SK-N-SH treated with all-trans-retinoic acid at 6 μM for 48 hours (cell line): ENCODE data around the gene DOCK1.

Experiments
- ATAC-seq: fragments of 200-7000 bp; cut with Tn5 transposase; 3 replicates; pipeline ENCODE4 v1.9.1; 2020; ENCODE audit warnings: mild to moderate bottlenecking, moderate library complexity
- ARNTL ChIP-seq: fragments of 450-650 bp; formaldehyde crosslinking; IDR thresholded peaks from 2 replicates; pipeline ENCODE4 v1.5.0; 2020; ENCODE audit warnings: low read depth, mild to moderate bottlenecking, moderate library complexity, borderline replicate concordance
- BACH2 ChIP-seq: fragments of 250-450 bp; sonication (Bioruptor Pico); IDR thresholded peaks from 2 replicates; pipeline ENCODE4 v1.9.0; 2021; ENCODE audit warnings: mild to moderate bottlenecking, borderline replicate concordance
- CREB5 ChIP-seq: fragments of 250-450 bp; sonication (Bioruptor Pico); IDR thresholded peaks from 2 replicates; pipeline ENCODE4 v1.5.1; 2020; ENCODE audit warnings: low read depth, mild to moderate bottlenecking, moderate library complexity
- CSDC2 ChIP-seq: fragments of 250-450 bp; sonication (Bioruptor Pico); IDR thresholded peaks from 2 replicates; pipeline ENCODE4 v1.5.0; 2020; ENCODE audit warnings: mild to moderate bottlenecking, moderate library complexity
- CSRNP3 ChIP-seq: fragments of 250-450 bp; sonication (Bioruptor Pico); IDR thresholded peaks from 2 replicates; pipeline ENCODE4 v1.5.1; 2021; ENCODE audit warnings: mild to moderate bottlenecking, moderate library complexity
- ESRRG ChIP-seq: fragments of 250-450 bp; sonication (Bioruptor Pico); IDR thresholded peaks from 2 replicates; pipeline ENCODE4 v1.6.1; 2021; ENCODE audit warnings: mild to moderate bottlenecking
- GLIS3 ChIP-seq: fragments of 250-450 bp; sonication (Bioruptor Pico); IDR thresholded peaks from 2 replicates; pipeline ENCODE4 v1.5.0; 2020; ENCODE audit warnings: mild to moderate bottlenecking, moderate library complexity
- ISL1 ChIP-seq: fragments of 250-450 bp; sonication (Bioruptor Pico); IDR thresholded peaks from 2 replicates; pipeline ENCODE4 v2.1.2; 2022; ENCODE audit warnings: mild to moderate bottlenecking, moderate library complexity
- OSR1 ChIP-seq: fragments of 250-450 bp; sonication (Bioruptor Pico); IDR thresholded peaks from 2 replicates; pipeline ENCODE4 v1.8.0; 2022; ENCODE audit warnings: moderate library complexity, mild to moderate bottlenecking, inconsistent platforms
- PATZ1 ChIP-seq: fragments of 250-450 bp; sonication (Bioruptor Pico); IDR thresholded peaks from 2 replicates; pipeline ENCODE4 v1.8.0; 2020; ENCODE audit warnings: mild to moderate bottlenecking, moderate library complexity, borderline replicate concordance
- PPARA ChIP-seq: fragments of 250-450 bp; sonication (Bioruptor Pico); IDR thresholded peaks from 2 replicates; pipeline ENCODE4 v1.5.0; 2020; ENCODE audit warnings: mild to moderate bottlenecking, borderline replicate concordance
- RARB ChIP-seq: fragments of 250-450 bp; sonication (Bioruptor Pico); IDR thresholded peaks from 2 replicates; pipeline ENCODE4 v1.8.0; 2021; ENCODE audit warnings: mild to moderate bottlenecking, moderate library complexity
- SNAI2 ChIP-seq: fragments of 250-450 bp; sonication (Bioruptor Pico); IDR thresholded peaks from 2 replicates; pipeline ENCODE4 v1.5.0; 2020; ENCODE audit warnings: mild to moderate bottlenecking, moderate library complexity
- TOX ChIP-seq: fragments of 250-450 bp; sonication (Bioruptor Pico); IDR thresholded peaks from 2 replicates; pipeline ENCODE4 v1.8.0; 2021; ENCODE audit warnings: mild to moderate bottlenecking, moderate library complexity, borderline replicate concordance
- TSHZ2 ChIP-seq: fragments of 250-450 bp; sonication (Bioruptor Pico); IDR thresholded peaks from 2 replicates; pipeline ENCODE4 v1.5.0; 2020; ENCODE audit warnings: mild to moderate bottlenecking, moderate library complexity
- ZC3H10 ChIP-seq: fragments of 250-450 bp; sonication (Bioruptor Pico); IDR thresholded peaks from 2 replicates; pipeline ENCODE4 v1.5.1; 2021; ENCODE audit warnings: mild to moderate bottlenecking, moderate library complexity
- ZFP3 ChIP-seq: fragments of 250-450 bp; sonication (Bioruptor Pico); IDR thresholded peaks from 2 replicates; pipeline ENCODE4 v1.5.0; 2020; ENCODE audit warnings: mild to moderate bottlenecking, moderate library complexity
- ZFP30 ChIP-seq: fragments of 450-650 bp; formaldehyde crosslinking; IDR thresholded peaks from 2 replicates; pipeline ENCODE4 v1.5.0; 2022; ENCODE audit warnings: mild to moderate bottlenecking, moderate library complexity
- ZNF565 ChIP-seq: fragments of 450-650 bp; formaldehyde crosslinking; conservative IDR thresholded peaks from 2 replicates; pipeline ENCODE4 v1.5.0; 2020; ENCODE audit warnings: low read depth, mild to moderate bottlenecking, moderate library complexity
- ZNF70 ChIP-seq: fragments of 450-650 bp; formaldehyde crosslinking; IDR thresholded peaks from 2 replicates; pipeline ENCODE4 v1.5.0; 2020; ENCODE audit warnings: mild to moderate bottlenecking, moderate library complexity
- ZNF8 ChIP-seq: fragments of 450-650 bp; formaldehyde crosslinking; IDR thresholded peaks from 2 replicates; pipeline ENCODE4 v1.5.0; 2020; ENCODE audit warnings: mild to moderate bottlenecking, moderate library complexity

The DOCK1 gene

GRCh38 chr10:127047878-127048238 lies 142.6 kb downstream of the DOCK1 start (continued):
- no peak for TF ChIP-seq TSHZ2 (CRISPR knock-in tag)
- TF ChIP-seq SNAI2 (CRISPR knock-in tag), result no peak
- TF ChIP-seq CREB5, result no peak
- no peak for TF ChIP-seq ZFP30 (CRISPR knock-in tag)
- TF ChIP-seq ZNF70 (CRISPR knock-in tag), result no peak
- no peak for TF ChIP-seq ISL1 (CRISPR knock-in tag)
- TF ChIP-seq BACH2, result no peak
- TF ChIP-seq ESRRG, result no peak
- no peak for TF ChIP-seq OSR1
- no peak for TF ChIP-seq RARB (CRISPR knock-in tag)
- TF ChIP-seq, all 23 proteins: peak for 0

- peak; percentile 80 for ATAC-seq
- no peak for TF ChIP-seq RARB (CRISPR knock-in tag)
- TF ChIP-seq ZNF8 (CRISPR knock-in tag), result no peak
- TF ChIP-seq ESRRG, result no peak
- no peak for TF ChIP-seq SNAI2 (CRISPR knock-in tag)
- no peak for TF ChIP-seq BACH2
These were observed 143.4 kb downstream of the DOCK1 start for GRCh38 chr10:127048630-127049029.

GRCh38 chr10:127052001-127052400 lies 146.8 kb downstream of the DOCK1 start:
- TF ChIP-seq PPARA (CRISPR knock-in tag) (no peak), CSRNP3 (no peak), TOX (CRISPR knock-in tag) (no peak), ARNTL (CRISPR knock-in tag) (no peak), PATZ1 (CRISPR knock-in tag) (no peak), BACH2 (no peak), CREB5 (no peak), CSDC2 (CRISPR knock-in tag) (no peak), ZFP3 (CRISPR knock-in tag) (no peak), SNAI2 (CRISPR knock-in tag) (no peak), GLIS3 (CRISPR knock-in tag) (no peak), ISL1 (CRISPR knock-in tag) (no peak), ZNF8 (CRISPR knock-in tag) (no peak), RARB (CRISPR knock-in tag) (no peak), ZNF565 (CRISPR knock-in tag) (no peak), ZFP30 (CRISPR knock-in tag) (no peak), ZC3H10 (CRISPR knock-in tag) (no peak), ESRRG (no peak), ZNF70 (CRISPR knock-in tag) (no peak), TSHZ2 (CRISPR knock-in tag) (no peak)
- no peak for ATAC-seq
